OCI-LY3 (cell line): Measurements from ENCODE around the gene ZNF679.
"Not testable (repeated sequence)": the region's sequence is repeated elsewhere in the genome, so short reads cannot be mapped to it uniquely, and the experiment has no call there.

ENCODE experiments used
- CTCF ChIP-seq: fragments of 200-600, 300-600 bp; sonication (generic); IDR thresholded peaks from 2 replicates; pipeline ENCODE4 v1.5.1; 2014; ENCODE audit warnings: antibody characterized with exemption, low read length, low read depth
- EZH2phosphoT487 ChIP-seq: fragments of 200-600 bp; shearing (Covaris generic); IDR thresholded peaks from 2 replicates; pipeline ENCODE4 v1.6.1; 2018; ENCODE audit warnings: antibody characterized with exemption, mixed run types, low read depth

GRCh38 chr7:64219710-64220298 is 8.5 kb upstream of the ZNF679 start:
- not testable (repeated sequence) for TF ChIP-seq CTCF, EZH2phosphoT487
